GM21528 (cell line): Measurements from ENCODE around the gene SDR39U1.

Source experiments
- ATAC-seq: cut with Tn5 transposase; IDR thresholded peaks from one replicate; pipeline ENCODE4 v1.9.1; 2021; ENCODE audit warnings: mild to moderate bottlenecking, moderate library complexity; ENCODE audit not compliant: unreplicated experiment, low FRiP score

SDR39U1 gene

DNA sequence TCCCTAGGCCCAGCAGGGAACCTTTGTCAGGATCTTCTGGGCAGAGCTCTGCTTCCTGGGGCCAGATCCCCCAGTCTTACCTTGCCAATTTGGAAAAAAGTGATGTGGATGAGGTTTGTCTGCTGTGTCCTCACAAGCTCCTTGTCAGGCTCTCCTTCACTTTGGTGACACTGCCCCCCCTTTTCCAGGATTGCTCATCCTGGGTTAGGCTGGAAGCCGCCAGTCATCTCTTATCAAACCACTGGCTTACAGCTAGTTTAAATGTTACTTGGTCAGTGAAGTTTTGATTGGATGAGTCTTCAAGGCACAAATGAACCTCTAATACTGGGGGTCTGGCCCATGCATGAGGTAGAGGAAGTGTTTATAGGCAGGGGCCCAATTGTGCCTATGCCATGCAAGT, 28.5 kb downstream of the SDR39U1 start:
- ATAC-seq, result no peak

DNA sequence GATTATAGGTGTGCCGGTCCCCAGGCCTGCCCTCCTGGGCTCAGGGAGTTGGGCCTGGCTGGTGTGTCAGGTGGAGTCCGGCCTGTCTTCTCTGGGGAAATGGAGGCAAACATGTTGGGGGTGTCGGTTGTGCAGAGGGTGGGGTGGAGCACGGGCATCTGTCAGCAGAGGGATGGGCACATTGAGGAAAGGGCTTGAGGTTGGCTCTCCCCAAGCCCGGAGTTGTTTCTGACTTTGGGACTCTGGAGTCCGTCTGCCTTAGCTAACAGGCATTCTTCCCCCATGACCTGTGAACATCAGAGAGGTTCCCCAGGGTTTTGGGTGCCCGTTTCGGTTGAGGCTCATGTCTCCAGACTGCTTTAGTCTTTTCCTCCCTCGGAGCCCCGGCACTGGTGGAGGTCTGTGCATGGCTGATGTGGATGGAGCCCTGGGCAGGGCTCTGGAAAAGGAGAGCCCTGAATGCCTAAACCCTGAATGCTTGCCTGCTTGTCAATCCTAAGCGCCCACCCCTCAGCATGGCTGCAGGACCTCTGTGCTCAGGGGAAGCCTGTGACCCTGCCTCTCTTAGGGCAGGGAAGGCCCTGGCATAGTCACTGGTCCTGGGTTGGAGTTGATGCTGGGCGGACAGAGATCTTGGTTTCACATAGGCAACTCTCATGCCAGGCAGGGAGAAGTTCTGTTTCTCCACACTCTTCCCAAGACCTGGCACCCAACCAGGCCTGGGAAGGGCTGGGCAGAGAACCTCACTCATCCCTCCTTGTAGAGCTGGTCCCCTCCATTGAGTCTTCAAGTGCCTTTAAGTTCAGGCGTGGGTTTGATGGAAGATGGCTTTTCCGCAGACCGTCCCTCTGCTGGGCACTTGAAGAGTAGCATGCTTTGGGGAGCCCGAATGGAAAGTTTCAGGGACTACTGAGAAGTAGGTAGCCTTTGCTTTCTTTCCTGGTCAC, 30.9 kb downstream of the SDR39U1 start:
- ATAC-seq, result no peak

DNA sequence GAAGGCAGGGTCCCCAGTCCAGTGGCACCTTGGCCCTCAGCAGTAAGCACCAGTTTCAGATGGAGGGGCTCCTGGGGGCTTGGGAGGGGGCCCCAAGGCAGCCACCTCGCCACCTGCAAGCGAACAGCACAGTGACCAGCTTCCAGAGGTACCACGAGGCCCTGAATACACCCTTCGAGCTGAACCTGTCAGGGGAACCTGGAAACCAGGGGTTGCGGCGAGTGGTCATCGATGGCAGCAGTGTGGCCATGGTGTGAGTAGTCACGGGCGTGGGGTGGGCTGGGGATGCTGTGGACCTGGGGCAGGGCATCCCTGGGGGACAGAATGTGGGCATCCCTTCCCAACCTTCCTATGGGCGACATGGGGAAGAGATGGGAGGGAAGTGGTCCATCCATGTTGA, 32.6 kb downstream of the SDR39U1 start:
- no peak for ATAC-seq

DNA sequence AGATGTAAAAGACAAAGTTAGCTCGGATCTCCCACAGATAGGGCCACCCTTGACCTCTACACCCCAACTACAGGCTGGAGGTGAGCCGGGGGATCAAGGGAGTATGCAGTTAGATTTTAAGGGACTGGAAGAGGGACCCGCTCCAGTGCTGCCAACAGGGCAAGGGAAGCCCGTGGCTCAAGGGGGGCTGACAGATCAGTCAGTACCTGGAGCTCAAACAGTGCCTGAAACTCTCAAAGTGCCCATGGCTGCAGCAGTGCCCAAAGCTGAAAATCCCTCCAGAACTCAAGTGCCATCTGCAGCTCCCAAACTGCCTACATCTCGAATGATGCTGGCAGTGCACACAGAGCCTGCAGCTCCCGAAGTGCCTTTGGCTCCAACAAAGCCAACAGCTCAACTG, 33.4 kb downstream of the SDR39U1 start:
- ATAC-seq, result no peak

DNA sequence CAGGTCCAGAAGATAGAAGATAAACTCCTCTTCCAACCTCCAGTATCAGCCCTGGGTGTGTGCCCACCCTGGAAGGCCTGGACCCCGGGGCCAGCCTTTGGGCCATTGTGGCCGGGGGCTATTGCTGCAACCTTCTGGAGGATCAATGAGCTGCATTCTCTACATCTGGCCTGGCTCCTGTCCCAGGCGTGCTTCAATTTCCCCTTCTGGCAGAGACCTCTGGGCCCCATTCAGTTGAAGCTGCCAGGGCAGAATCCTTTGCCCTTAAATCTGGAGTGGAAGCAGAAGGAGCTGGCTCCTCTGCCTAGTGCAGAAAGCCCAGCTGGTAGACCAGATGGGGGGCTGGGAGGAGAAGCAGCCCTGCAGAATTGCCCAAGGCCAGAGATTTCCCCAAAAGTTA, 33.8 kb downstream of the SDR39U1 start:
- no peak for ATAC-seq

DNA sequence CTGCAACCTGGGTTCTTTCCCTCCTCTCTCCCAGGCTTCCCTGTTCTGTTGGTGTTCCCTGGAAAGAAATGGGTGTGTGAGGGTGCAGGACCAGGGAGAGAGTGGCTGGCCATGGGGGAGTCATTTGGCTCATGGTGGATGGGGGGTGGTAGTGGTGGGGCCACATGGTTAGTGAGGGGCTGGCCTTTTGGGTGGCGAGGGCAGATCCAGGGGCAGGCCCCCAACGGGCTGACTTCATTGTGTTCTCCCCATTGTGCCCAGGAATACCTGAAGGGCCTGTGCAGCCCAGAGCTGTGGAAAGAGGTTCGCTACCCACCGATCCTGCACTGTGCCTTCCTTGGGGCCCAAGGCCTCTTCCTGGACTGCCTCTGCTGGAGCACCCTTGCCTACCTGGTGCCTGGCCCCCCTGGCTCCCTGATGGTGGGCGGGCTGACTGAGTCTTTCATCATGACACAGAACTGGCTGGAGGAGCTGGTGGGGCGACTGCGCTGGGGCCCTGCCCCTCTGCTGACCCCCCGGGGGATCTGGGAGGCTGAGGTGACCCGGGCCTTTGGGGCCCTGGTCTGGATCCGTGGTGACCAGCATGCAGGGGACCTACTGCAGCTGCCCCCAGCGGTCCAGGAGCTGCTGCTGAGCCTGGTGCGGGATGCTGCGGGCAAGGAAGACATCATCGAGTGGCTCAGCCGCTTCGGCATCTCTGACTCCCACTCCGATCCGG, 34.8 kb downstream of the SDR39U1 start:
- no peak for ATAC-seq

DNA sequence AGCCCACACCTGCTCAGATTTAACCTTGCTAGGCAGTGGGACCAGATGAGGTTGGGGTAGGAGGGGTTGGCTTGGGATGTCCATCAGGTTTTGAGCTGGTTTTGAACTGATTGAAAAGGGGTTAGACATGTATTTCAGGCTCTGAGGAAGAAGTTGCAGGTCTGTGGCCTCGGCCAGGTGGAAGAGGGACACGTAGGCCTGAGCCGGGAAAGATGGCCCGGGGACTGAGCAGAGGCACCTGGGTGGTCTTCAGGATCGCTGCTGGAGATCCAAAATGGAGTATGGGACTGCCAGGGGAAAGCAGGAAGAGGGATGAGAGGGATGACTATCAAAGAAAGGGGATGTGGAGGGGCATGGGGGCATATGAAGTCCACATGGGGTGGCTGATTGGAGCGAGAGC, 36.2 kb downstream of the SDR39U1 start:
- ATAC-seq, result no peak

DNA sequence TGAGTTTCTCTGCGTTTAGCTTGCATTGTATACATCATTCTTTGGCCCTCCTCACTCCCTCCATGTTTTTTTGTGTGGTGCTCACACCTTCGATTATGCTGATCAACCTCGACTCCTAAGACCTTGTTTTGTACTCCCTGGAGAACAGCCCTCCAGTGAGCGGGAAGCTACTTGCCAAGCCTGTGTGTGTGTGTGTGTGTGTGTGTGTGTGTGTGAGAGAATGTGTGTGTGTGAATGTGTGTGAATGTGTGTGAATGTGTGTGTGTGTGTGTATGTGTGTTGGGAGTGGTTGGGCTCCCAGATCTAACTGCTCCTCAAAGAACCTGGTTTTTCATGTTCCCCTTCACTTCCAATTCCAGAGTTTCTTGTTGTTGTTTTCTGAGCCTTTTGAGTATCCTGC, 37.8 kb downstream of the SDR39U1 start:
- no peak for ATAC-seq

DNA sequence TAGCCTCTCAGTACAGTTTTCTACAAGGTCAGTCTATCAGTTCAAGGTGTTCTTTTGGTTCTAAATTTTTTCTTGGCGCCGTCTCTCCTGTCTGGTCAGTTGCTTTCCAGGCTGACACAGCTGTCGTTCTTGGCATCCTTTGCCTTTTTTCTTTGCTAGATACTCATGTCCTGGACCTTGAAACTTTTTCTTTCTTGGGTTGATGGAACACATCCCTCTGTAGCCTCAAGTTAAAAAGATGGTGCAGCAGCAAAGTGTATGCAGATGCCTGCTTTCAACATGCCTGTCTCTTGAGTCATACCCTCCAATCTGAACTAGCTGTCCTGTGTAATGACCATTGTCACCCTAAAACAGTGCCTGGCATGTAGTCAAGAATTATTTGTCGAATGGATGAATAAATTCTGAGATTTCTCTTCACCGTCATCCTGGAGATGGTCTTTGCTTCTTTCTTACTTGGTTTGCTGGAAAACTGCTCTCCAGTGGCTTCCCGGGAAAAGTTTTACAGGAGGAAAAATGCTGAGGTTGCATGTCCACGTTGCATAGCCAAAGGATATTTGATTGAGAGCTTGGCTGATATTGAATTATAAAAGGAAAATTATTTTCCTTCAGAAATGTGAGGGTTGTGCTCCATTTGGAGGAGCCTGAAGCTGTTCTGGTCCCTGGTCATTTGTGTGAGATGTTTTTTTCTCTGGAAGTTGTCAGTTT, 39.1 kb downstream of the SDR39U1 start:
- no peak for ATAC-seq

DNA sequence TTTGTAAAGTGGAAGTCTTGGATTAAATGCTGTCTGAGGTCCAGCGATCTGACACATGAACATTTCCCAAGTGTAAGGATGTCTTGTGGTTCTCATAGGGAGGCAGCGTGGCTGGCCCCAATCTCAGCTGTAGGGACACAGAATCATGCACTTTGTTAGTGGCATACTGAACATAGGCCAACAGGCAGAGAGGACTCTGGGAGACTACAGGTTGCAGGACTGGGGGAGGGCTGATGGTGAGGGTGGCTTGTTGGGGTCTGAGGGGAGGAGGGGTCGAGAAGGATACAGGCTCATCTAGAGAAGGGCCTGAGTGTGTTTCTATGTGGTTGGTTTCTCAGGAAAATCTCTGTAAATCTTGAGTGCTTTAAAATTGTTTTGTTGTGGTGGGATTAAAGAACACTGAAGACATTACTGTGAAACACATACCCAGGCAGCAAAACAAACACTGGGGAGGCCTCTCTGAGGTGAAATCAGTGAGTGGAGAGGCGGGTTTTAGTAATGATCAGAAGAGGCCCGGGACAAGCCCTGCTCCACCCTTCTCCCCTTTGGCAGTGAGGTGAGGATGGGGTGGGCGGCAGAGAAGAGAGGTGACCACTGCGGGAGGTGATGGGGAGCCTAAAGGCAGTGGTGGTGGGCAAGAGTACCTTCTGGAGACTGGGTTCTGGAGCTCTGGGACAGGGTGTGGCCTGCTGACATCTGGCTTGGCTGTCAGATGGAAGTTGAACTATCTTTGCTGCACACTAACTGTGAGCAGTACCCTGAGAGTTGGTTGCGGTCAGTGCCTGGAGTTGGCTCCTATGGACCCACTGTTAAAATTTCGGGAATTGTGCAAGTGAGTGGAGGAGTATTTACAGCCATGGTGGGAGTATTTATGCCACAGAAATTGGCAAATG, 40.5 kb downstream of the SDR39U1 start:
- ATAC-seq, result no peak

DNA sequence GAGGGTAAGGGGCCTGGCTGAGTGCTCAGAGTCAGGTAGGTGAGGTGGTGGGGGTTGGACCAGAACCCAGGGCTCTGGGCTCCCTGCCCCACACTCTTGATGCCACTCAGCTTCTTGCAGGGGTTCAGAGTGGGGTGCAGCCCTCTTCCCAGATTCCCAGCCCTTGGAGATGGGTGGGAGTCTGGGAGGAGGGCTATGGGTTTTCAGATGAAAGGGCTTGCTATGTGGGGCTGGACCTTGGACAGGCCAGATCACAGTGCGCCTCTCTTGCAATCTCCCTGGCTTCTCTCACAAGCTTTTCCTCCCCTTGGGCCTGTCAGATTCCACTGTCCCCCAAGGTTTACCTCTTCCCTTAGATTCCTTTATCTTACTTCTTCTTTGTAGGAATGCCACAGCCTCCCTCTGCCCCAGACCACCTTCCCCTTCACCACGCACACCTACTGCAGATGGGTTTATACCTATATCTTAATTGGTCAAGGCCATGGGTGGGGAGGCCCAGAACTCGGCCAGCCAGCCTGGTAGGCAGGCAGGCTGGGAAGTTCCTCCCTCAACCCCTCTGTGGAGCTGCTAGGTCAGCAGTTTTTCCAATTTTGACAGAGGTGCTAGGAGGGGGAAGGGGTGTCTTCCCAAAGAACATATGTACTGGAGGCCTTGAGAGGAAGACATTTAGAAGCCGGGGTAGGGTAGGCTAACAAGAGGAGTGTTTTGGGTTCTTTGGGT, 42.4 kb downstream of the SDR39U1 start:
- no peak for ATAC-seq

DNA sequence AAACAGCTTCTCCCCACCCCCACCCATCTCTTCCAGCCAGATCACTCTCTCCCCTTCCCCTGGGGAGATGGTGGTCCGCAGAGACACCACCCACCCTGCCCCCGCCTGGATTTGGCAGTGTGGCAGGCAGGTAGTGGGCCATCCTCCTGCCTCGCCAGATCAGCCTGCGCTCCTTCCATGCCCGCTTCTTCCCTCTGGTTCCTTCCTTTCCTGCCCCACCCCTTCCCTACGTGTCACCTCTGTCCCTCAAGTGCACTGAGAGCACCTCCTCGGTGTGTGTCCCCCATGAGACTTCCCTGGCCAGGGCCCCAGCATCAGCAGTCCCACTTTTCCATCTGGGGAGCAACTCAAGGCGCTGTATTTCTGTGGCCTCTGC, 43.1 kb downstream of the SDR39U1 start:
- ATAC-seq, result no peak

DNA sequence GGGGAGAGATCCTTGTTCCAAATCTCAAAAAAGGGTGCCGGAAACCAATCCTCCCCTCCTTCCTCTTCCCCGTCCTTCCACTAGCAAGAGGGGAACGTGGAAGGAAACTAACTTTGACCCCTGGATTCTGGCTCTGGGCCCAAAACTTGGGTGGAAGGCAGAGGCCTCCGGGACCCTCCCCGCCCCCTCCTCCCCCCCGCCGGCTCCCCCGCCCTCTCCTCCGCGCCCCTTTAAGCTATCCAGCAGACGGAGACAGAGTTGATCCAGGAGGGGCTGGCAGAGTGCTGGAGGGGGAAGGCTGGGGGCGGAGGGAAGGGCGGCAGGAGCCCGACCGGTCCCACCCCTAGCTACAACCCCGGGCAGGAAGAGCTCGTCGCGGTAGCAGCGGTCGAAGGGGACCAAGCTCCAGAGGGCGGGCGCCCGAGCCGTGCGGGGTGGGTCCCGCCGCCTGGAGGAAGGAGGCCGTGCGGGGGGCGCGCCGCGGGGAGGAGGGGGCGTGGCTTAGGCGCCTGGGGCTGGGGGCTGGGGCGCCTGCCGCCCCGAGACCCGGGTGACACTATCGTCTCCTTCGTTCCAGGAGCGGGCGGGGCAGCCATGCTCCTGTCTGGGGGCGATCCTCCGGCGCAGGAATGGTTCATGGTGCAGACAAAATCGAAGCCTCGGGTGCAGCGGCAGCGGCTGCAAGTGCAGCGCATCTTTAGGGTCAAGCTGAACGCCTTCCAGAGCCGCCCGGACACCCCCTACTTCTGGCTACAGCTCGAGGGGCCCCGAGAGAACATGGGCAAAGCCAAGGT, 43.7 kb downstream of the SDR39U1 start, which contains the start of gene NYNRIN:
Gene NYNRIN, plus strand, starts transcription at position 351 of the 794 bp plus-strand sequence. Its CDS starts 244 bp downstream, at position 595.
- ATAC-seq, result no peak

DNA sequence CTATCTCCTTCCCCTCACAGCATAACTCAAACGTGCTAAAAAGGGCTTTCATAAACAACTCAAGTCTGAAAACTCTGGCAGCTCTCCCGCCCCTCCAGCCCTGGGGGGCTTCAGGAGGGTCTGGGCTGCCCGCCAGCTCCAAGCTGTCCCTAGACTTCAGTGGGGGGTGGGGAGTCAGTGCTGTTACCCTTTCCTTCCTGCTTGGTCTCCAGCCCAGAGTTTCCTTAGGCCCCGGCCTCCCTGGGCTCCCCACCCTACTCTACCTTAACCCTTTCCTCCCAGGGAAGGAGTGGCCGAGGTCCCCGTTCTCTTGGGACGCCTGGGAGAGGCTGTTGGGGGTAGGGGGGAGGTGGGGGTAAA, 44.3 kb downstream of the SDR39U1 start:
- ATAC-seq, result no peak

DNA sequence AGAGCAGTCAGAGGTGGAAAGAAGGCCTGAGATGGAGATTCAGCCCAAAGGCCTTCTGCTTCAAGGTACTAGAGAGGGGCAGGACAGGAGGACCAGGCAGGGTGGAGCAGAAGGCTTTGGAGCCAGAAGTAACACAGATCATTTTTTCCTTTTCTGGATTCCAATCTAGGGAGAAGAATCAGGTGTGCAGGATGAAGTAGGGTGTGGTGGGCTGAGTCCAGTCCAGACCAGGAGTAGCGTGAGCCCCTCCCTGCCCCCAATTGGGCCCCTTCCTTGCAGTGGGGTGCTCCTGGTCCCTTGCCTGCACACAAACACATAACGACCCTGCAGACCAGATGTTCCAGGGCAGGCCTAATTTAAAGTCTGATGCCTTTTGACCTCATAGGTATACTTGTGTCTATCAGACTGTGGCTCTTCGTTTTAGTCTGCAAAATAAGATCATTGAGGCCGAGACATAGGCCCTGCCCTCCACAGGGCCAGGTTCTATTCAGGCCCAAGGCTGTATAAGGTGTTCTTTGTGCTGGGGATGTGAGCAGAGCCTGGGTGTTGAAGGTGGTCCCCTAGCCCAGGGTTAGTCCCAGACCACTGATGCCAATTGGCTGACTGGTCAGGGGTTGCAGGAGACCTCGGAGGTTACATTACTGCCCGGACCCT, 44.8 kb downstream of the SDR39U1 start:
- no peak for ATAC-seq

DNA sequence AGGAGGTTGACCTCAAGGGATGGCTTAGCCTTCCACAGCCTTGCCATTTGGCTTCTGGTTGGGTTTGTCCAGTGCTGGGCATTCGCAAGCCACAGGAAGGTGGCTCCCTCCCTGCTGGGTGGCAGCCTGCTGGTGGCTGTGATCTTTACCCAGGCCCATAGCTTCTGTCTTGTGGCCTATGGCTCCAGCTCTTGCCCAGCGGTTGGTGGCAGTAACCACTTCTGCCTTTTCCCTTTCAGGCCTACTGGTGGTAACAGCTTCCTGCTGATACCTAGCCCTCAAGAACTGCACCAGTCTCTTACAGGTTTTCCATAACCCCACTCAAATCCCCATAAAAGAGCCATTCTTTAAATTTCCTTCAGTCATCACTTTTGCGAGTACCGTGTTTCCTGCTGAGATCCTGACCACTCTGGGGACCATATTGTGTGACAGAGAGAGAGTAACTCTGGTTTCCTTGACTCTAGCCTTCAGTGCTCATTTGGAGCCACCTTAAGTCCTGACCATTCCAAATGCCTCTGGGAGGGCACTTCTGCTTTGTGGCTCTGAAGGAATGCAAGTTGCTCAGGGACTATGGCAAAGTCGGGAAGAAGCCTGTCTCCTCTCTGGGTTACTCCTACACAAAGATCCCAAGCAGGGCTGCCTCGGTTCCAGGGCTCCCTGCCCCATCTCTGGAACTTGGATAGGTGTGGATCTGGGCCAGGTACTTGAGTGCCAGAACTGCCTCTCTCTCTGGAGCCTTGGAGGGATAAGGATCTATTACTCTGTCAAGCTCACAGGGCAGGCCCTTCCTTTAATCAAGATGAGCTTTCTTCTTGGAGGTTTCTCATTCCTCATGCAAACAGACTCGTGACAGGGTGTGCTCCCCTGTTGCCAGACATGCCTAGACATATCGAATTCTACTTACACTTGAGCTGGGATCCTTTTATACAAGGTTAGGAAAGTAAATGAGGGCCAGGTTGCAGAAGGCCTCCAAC, 46.7 kb downstream of the SDR39U1 start:
- no peak for ATAC-seq

DNA sequence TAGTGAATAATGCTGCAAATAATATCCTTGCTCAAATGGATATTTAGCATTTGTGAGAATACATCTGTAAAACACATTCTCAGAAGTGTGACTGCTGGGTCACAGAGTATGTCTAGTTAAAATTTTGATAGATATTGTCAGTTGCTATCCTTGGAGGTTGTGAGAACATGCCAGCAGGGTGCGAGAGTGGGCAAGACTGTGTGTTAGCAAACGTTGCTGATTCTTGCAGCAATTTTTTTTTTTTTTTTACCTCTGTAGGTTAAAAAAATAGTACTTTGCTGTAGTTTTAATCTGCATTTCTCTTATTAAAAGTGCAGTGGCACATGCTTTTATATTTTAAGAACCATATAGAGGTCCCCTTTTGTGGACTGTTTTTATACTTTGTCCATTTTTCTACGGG, 48.3 kb downstream of the SDR39U1 start:
- no peak for ATAC-seq
